ENCODE measurements around the gene MAPRE3. TPM values are rescaled to one million over a fixed set of nuclear protein-coding genes. Genes with fewer than 3 reads are reported as not detected.

Gene MAPRE3
- total RNA-seq, 1 donor from 2014 or later: 14.4 TPM

DNA sequence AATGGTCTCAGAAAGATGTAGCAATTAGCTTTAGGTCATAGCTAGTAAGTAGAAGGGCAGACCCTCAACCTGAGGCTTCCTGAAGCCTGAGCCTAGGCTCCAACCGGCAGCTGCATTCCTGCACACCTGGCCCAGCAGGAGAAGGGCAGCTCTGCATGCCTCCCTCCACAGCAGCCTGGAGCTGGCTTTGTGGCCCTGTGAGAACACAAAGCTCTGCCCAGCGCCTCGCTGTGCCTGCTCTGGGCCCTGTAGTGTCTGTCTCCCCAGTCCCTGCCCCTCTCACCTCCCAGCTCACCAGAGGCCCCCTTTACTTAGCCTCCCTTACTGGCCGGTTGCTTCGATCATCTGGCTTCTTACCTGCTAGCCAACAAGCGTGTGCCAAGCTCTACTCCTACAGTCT, 69.0 kb downstream of the MAPRE3 start:
- no peaks in the 10 kb centered on the region for H3K9me3 Mint-ChIP-seq
- no peaks in the 10 kb centered on the region for H3K27me3 Mint-ChIP-seq
- DNase-seq (ENCODE audit: extremely low spot score, unreplicated experiment): no peak
- H3K36me3 Mint-ChIP-seq: peaks cover 20% of the 10 kb centered on the region
- H3K4me3 Mint-ChIP-seq: no peak overlapping the region
- H3K4me1 Mint-ChIP-seq (ENCODE audit: unreplicated experiment): peaks cover 6% of the 10 kb centered on the region
- TF ChIP-seq CTCF (conservative IDR thresholded peaks at IDR 0.05): no peak
- no peak overlapping the region for H3K27ac Mint-ChIP-seq

GRCh38 chr2:27039871-27040270, 69.4 kb downstream of the MAPRE3 start:
- H3K27ac Mint-ChIP-seq: no peak overlapping the region
- peaks cover 20% of the 10 kb centered on the region for H3K36me3 Mint-ChIP-seq
- TF ChIP-seq CTCF (conservative IDR thresholded peaks at IDR 0.05): no peak
- peaks cover 6% of the 10 kb centered on the region for H3K4me1 Mint-ChIP-seq (ENCODE audit: unreplicated experiment)
- H3K4me3 Mint-ChIP-seq: no peak overlapping the region
- no peak for DNase-seq (ENCODE audit: extremely low spot score, unreplicated experiment)
- H3K27me3 Mint-ChIP-seq: no peaks in the 10 kb centered on the region
- no peaks in the 10 kb centered on the region for H3K9me3 Mint-ChIP-seq

- H3K4me1 Mint-ChIP-seq (ENCODE audit: unreplicated experiment): peaks cover 3% of the 10 kb centered on the region
- H3K27me3 Mint-ChIP-seq: no peaks in the 10 kb centered on the region
- no peak overlapping the region for H3K4me3 Mint-ChIP-seq
- no peak for TF ChIP-seq CTCF (conservative IDR thresholded peaks at IDR 0.05)
- H3K36me3 Mint-ChIP-seq: peaks cover 17% of the 10 kb centered on the region
- no peak overlapping the region for H3K27ac Mint-ChIP-seq
- no peaks in the 10 kb centered on the region for H3K9me3 Mint-ChIP-seq
- no peak for DNase-seq (ENCODE audit: extremely low spot score, unreplicated experiment)
Observed at GRCh38 chr2:27040282-27040681, 69.8 kb downstream of the MAPRE3 start.

DNA sequence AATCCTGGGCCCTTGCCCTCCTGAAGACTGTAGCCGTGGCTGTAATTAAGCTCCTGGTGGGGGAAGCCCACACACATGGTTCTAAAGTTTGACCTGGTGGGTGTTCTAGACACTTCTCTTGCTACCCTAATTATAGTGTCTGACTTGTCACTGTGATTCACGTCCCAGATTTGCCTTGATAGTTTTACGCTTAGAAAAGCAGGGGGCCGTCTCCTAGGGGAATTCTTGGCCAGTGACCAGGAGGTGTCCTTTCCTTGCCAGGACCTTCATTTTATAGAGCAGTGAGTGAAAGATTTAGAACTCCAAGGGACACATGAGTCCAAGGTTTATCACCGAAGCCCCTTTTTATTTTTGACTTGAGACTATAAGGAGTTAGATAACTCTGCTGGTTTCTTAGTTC, 71.3 kb downstream of the MAPRE3 start:
- Mint-ChIP-seq H3K27me3 (no peaks in the 10 kb centered on the region), H3K36me3 (peaks cover 14% of the 10 kb centered on the region), H3K4me3 (no peak overlapping the region), H3K4me1 (ENCODE audit: unreplicated experiment) (peaks cover 3% of the 10 kb centered on the region), H3K27ac (no peak overlapping the region), H3K9me3 (no peaks in the 10 kb centered on the region)
- DNase-seq (ENCODE audit: extremely low spot score, unreplicated experiment): no peak
- TF ChIP-seq CTCF (conservative IDR thresholded peaks at IDR 0.05): no peak

- H3K9me3 Mint-ChIP-seq: no peaks in the 10 kb centered on the region
- no peaks in the 10 kb centered on the region for H3K27me3 Mint-ChIP-seq
- H3K4me3 Mint-ChIP-seq: no peak overlapping the region
- H3K4me1 Mint-ChIP-seq (ENCODE audit: unreplicated experiment): peaks cover 3% of the 10 kb centered on the region
- TF ChIP-seq CTCF (conservative IDR thresholded peaks at IDR 0.05): no peak
- DNase-seq (ENCODE audit: extremely low spot score, unreplicated experiment): no peak
- H3K36me3 Mint-ChIP-seq: peaks cover 14% of the 10 kb centered on the region
- no peak overlapping the region for H3K27ac Mint-ChIP-seq
Observed at GRCh38 chr2:27042159-27042661, 71.8 kb downstream of the MAPRE3 start.

All from type B pancreatic cell (in vitro differentiated cells).